HTR-8/SVneo (cell line): ENCODE results near the gene LRRC36.

Experiments used
- DNase-seq: peaks from one replicate; pipeline ENCODE4 v3.0.0; 2011; ENCODE audit warnings: low spot score, mixed read lengths; ENCODE audit not compliant: insufficient read length
- FAIRE-seq: peaks from 2 replicates; lab custom pipeline; 2011; peaks lifted over from hg19 to GRCh38; lab: Jason Lieb, UNC

LRRC36 gene

DNA sequence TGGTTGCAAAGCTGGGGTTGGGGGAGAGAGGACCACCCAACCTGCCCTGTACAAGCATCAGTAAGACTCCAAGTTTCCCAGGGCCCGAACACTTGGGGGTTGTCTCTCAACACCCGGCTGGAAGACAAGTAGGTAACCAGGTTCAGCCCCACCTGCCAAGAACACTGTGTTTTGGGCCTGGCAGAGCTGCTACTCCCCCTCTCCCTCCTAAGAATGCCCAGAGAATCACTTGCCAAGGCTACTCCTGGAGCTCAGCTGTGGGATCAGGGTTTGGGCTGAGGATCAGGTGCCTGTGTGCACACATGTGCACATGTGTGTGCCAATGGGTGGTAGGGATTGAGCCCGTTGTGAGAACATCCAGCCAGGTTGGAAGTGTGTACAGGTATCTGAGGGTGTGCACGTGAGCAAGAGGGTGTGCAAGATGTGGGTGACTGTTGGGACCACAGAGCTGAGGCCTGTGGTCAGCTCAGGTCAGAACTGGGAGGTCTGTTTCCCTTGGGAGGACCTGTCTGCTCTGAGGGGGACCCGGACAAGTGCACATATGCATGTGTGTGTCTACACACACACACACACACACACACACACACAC, 106.6 kb downstream of the LRRC36 start:
- peak; percentile 79 for FAIRE-seq

More for the DNA sequence above, 106.6 kb downstream of the LRRC36 start:
- DNase-seq, result no peak
